Sigmoid colon (tissue), 4 donors: Measurements from ENCODE around the gene NOL9.

Experiments
- CTCF ChIP-seq, 4 experiments: fragments of 450-650 bp in 3 of 4; fragments of 200-600 bp in 1 of 4; IDR thresholded peaks; one replicate each; pipeline ENCODE4 v1.5.1; 2016 to 2019; ENCODE audit warnings: antibody characterized with exemption in 4 of 4, mild to moderate bottlenecking in 3 of 4, moderate library complexity in 2 of 4
- EP300 ChIP-seq, 4 donors: sonication (generic); formaldehyde crosslinking; IDR thresholded peaks; one replicate each; pipeline ENCODE4 v1.6.1; 2017; ENCODE audit warnings: antibody characterized with exemption in 4 of 4
- POLR2A ChIP-seq, 2 donors: fragments of 450-650 bp; IDR thresholded peaks; one replicate each; pipeline ENCODE4 v1.6.1; 2016; ENCODE audit warnings: antibody characterized with exemption in 2 of 2, mild to moderate bottlenecking in 2 of 2, moderate library complexity in 2 of 2
- POLR2AphosphoS5 ChIP-seq, 4 donors: sonication (generic); formaldehyde crosslinking; IDR thresholded peaks; one replicate each; pipeline ENCODE4 v1.6.1; 2017; ENCODE audit warnings: antibody characterized with exemption in 4 of 4

GRCh38 chr1:6596351-6596750 lies 42.0 kb upstream of the NOL9 start:
- TF ChIP-seq CTCF (IDR thresholded peaks at IDR 0.05) = no peak
- TF ChIP-seq POLR2AphosphoS5 (IDR thresholded peaks at IDR 0.05) = no peak
- TF ChIP-seq EP300 (IDR thresholded peaks at IDR 0.05) = no peak
- TF ChIP-seq POLR2A (IDR thresholded peaks at IDR 0.05) = no peak
